Stimulated activated CD8-positive, alpha-beta memory T cell treated with anti-CD3 and anti-CD28 coated beads, Interleukin-4, amount 100 ng/mL, for 1 hour (primary cell): ENCODE measurements around the gene ANKS1A.

Experiments used
- DNase-seq, 2 donors: peaks; one replicate each; pipeline ENCODE4 v3.0.0-alpha.2; 2020; ENCODE audit warnings: low read depth in 2 of 2, low spot score in 1 of 2

The ANKS1A gene

GRCh38 chr6:34957231-34957783 lies 68.3 kb downstream of the ANKS1A start:
- DNase-seq = no peak

- no peak for DNase-seq
Observed at GRCh38 chr6:34958734-34959133, 69.7 kb downstream of the ANKS1A start.

- DNase-seq = no peak
Observed at GRCh38 chr6:34959224-34959623, 70.2 kb downstream of the ANKS1A start.

- no peak for DNase-seq
Observed at GRCh38 chr6:34961082-34961481, 72.0 kb downstream of the ANKS1A start.

- DNase-seq = no peak
Observed at GRCh38 chr6:34961574-34961973, 72.5 kb downstream of the ANKS1A start.

GRCh38 chr6:34964564-34964963 lies 75.5 kb downstream of the ANKS1A start:
- DNase-seq = no peak

GRCh38 chr6:34967461-34967860 lies 78.4 kb downstream of the ANKS1A start:
- no peak for DNase-seq

- DNase-seq = no peak
Observed at GRCh38 chr6:34969662-34970265, 80.7 kb downstream of the ANKS1A start.

GRCh38 chr6:34970488-34970887 lies 81.4 kb downstream of the ANKS1A start:
- DNase-seq = no peak

- DNase-seq = no peak
Observed at GRCh38 chr6:34970957-34971356, 81.9 kb downstream of the ANKS1A start.

- no peak for DNase-seq
Observed at GRCh38 chr6:34973547-34974248, 84.6 kb downstream of the ANKS1A start.

- no peak for DNase-seq
Observed at GRCh38 chr6:34974249-34974642, 85.2 kb downstream of the ANKS1A start.

GRCh38 chr6:34976239-34976638 lies 87.2 kb downstream of the ANKS1A start:
- DNase-seq = no peak

- no peak for DNase-seq
Observed at GRCh38 chr6:34979218-34979617, 90.2 kb downstream of the ANKS1A start.

- DNase-seq = no peak
Observed at GRCh38 chr6:34979994-34980393, 90.9 kb downstream of the ANKS1A start.

- DNase-seq = no peak
Observed at GRCh38 chr6:34981366-34981765, 92.3 kb downstream of the ANKS1A start.

GRCh38 chr6:34981951-34982350 lies 92.9 kb downstream of the ANKS1A start:
- no peak for DNase-seq

- no peak for DNase-seq
Observed at GRCh38 chr6:34982424-34982852, 93.4 kb downstream of the ANKS1A start.

- DNase-seq = no peak
Observed at GRCh38 chr6:34984416-34984815, 95.4 kb downstream of the ANKS1A start.

GRCh38 chr6:34985236-34985635 lies 96.2 kb downstream of the ANKS1A start:
- DNase-seq = no peak

GRCh38 chr6:34986845-34987246 lies 97.8 kb downstream of the ANKS1A start:
- DNase-seq = peak; percentile 10 to 14

GRCh38 chr6:34987506-34987905 lies 98.5 kb downstream of the ANKS1A start:
- DNase-seq = no peak
